Breast epithelium (tissue), 3 donors: ENCODE results near the gene OLIG3.

Experiments
- POLR2A ChIP-seq: fragments of 450-650 bp; IDR thresholded peaks from one replicate; pipeline ENCODE4 v1.6.1; 2016; ENCODE audit warnings: antibody characterized with exemption, mild to moderate bottlenecking, moderate library complexity
- TF ChIP-seq, protein P1 (sequence below), 3 donors: fragments of 450-650 bp; IDR thresholded peaks; one replicate each; pipeline ENCODE4 v1.5.1; 2016 to 2017; ENCODE audit warnings: antibody characterized with exemption in 3 of 3, mild to moderate bottlenecking in 3 of 3, moderate library complexity in 3 of 3

DNA sequence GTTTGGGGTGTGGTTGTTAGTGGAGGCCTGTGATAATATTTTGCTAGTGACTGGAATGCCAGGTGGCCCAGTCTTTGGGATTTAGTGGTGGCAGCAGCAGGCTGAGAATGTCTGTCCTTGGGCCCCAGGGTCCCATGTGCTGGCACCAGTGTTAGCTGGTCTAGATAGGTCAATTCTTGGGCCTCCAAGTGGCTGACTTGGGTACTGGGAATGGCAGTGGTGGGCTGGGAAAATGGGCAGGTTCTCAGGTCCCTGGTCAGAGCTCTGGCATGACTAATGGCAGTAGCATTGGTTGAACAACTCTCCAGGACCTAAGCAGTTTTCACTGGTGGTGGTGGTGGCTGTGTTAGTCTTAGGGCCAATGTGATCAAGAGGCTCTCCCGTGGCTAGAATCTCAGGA, 50.3 kb downstream of the OLIG3 start:
- TF ChIP-seq, protein P1, sequence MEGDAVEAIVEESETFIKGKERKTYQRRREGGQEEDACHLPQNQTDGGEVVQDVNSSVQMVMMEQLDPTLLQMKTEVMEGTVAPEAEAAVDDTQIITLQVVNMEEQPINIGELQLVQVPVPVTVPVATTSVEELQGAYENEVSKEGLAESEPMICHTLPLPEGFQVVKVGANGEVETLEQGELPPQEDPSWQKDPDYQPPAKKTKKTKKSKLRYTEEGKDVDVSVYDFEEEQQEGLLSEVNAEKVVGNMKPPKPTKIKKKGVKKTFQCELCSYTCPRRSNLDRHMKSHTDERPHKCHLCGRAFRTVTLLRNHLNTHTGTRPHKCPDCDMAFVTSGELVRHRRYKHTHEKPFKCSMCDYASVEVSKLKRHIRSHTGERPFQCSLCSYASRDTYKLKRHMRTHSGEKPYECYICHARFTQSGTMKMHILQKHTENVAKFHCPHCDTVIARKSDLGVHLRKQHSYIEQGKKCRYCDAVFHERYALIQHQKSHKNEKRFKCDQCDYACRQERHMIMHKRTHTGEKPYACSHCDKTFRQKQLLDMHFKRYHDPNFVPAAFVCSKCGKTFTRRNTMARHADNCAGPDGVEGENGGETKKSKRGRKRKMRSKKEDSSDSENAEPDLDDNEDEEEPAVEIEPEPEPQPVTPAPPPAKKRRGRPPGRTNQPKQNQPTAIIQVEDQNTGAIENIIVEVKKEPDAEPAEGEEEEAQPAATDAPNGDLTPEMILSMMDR (IDR thresholded peaks at IDR 0.05), result no peak
- TF ChIP-seq POLR2A, result no peak
